Astrocyte (in vitro differentiated cells and primary cell): ENCODE data around the gene ARFGEF2. TPM values are rescaled to one million over a fixed set of nuclear protein-coding genes. Genes with fewer than 3 reads are reported as not detected.

Source experiments
- DNase-seq: peaks from one replicate; pipeline ENCODE4 v3.0.0-alpha.2; 2010; ENCODE audit warnings: low read depth
- FAIRE-seq: peaks from 2 replicates; lab custom pipeline; 2011; peaks lifted over from hg19 to GRCh38; lab: Jason Lieb, UNC
- H2AFZ ChIP-seq: 2 replicates; pipeline ENCODE4 v1.6.0; 2012; ENCODE audit warnings: low read depth, low read length, inconsistent platforms
- H3K27ac ChIP-seq: 2 replicates; pipeline ENCODE4 v1.5.1; 2011; ENCODE audit warnings: low read depth, low read length, inconsistent platforms
- H3K27me3 ChIP-seq: 2 replicates; pipeline ENCODE4 v1.6.0; 2011; ENCODE audit warnings: low read length, inconsistent platforms; ENCODE audit not compliant: insufficient read depth
- H3K36me3 ChIP-seq: 2 replicates; pipeline ENCODE4 v1.5.1; 2011; ENCODE audit warnings: low read length, inconsistent platforms; ENCODE audit not compliant: insufficient read depth
- H3K4me1 ChIP-seq: 2 replicates; pipeline ENCODE4 v1.5.1; 2011; ENCODE audit warnings: low read length, inconsistent platforms; ENCODE audit not compliant: insufficient read depth
- H3K4me2 ChIP-seq: 2 replicates; pipeline ENCODE4 v1.6.0; 2012; ENCODE audit warnings: low read length, inconsistent platforms
- H3K4me3 ChIP-seq: 2 replicates; pipeline ENCODE4 v1.5.1; 2011; ENCODE audit warnings: low read depth, mild to moderate bottlenecking, low read length, inconsistent platforms; ENCODE audit not compliant: insufficient read depth
- H3K79me2 ChIP-seq: 2 replicates; pipeline ENCODE4 v1.6.0; 2012; ENCODE audit warnings: mild to moderate bottlenecking, low read length, inconsistent platforms; ENCODE audit not compliant: insufficient read depth
- H3K9ac ChIP-seq: 2 replicates; pipeline ENCODE4 v1.6.0; 2012; ENCODE audit warnings: mild to moderate bottlenecking, low read length, inconsistent platforms
- H3K9me3 ChIP-seq: 2 replicates; pipeline ENCODE4 v1.5.1; 2012; ENCODE audit warnings: low read depth, mild to moderate bottlenecking, low read length, inconsistent platforms; ENCODE audit not compliant: insufficient read depth
- H4K20me1 ChIP-seq: 2 replicates; pipeline ENCODE4 v1.6.0; 2012; ENCODE audit warnings: low read length, inconsistent platforms; ENCODE audit not compliant: insufficient read depth
- H3K27ac Mint-ChIP-seq: one replicate; pipeline ENCODE4 v1.8.0; 2021; ENCODE audit warnings: mild to moderate bottlenecking, mixed read lengths; ENCODE audit not compliant: unreplicated experiment
- H3K27me3 Mint-ChIP-seq: one replicate; pipeline ENCODE4 v1.8.0; 2021; ENCODE audit warnings: low read depth, mixed read lengths; ENCODE audit not compliant: unreplicated experiment
- H3K36me3 Mint-ChIP-seq: one replicate; pipeline ENCODE4 v1.8.0; 2021; ENCODE audit warnings: low read depth, mixed read lengths; ENCODE audit not compliant: unreplicated experiment
- H3K4me1 Mint-ChIP-seq: one replicate; pipeline ENCODE4 v1.8.0; 2021; ENCODE audit warnings: low read depth, mixed read lengths; ENCODE audit not compliant: unreplicated experiment
- H3K4me3 Mint-ChIP-seq: one replicate; pipeline ENCODE4 v1.8.0; 2021; ENCODE audit warnings: mild to moderate bottlenecking, moderate library complexity, mixed read lengths; ENCODE audit not compliant: unreplicated experiment
- H3K9me3 Mint-ChIP-seq: one replicate; pipeline ENCODE4 v1.8.0; 2021; ENCODE audit warnings: mild to moderate bottlenecking, mixed read lengths; ENCODE audit not compliant: unreplicated experiment
- EZH2 ChIP-seq: IDR thresholded peaks from 2 replicates; pipeline ENCODE4 v1.6.1; 2012; ENCODE audit warnings: mild to moderate bottlenecking, low read length, inconsistent platforms; ENCODE audit not compliant: insufficient read depth
- total RNA-seq: library from RNA; stranded (reverse); gene quantifications from 2 replicates; pipeline ENCODE4 v1.2.1, GENCODE V29; 2021
- TF ChIP-seq, protein P1 (sequence below): IDR thresholded peaks from 2 replicates; pipeline ENCODE4 v1.5.1; 2011; ENCODE audit warnings: low read depth, mild to moderate bottlenecking, inconsistent platforms, low read length, moderate library complexity; ENCODE audit not compliant: insufficient read depth

ARFGEF2 gene
- total RNA-seq, 1 donor from 2014 or later = 28.2 TPM

DNA sequence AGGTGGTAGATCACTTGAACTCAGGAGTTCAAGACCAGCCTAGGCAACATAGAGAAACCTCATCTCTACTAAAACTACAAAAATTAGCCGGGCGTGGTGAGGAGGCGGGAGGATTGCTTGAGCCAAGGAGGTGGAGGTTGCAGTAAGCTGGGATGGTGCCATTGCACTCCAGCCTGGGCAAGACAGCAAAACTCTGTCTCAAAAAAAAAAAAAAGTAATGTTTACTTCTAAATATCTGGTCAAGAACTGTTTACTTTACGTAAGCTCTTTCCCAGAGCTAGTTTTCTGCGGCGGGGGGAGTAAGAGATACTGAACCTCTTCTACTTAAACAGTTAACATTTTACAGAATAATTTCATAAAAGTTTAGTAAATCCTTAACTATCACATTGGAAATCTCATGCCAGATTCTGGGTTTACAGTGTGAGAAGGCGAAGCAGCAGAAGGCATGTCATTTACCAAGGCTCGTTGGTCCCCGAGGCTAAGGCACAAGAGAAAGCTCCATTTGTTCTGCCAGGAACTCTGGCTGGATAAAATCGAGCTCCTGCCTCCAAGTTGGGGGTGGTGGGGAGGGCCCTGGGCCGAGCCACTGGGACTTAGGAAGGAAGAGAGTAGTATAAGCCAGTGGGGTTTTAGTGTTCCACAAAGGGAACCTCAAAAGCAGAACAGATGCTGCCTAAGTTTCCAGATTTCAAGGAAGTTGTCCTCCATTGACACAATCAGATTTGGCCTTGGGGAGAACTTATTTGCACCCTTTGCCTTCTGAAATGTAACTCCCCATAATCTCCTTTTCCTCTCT, 41.7 kb downstream of the ARFGEF2 start:
- Histone ChIP-seq H3K9ac (no peak overlapping the region), H3K27ac (no peak overlapping the region), H3K4me3 (no peak overlapping the region), H3K27me3 (no peaks in the 10 kb centered on the region), H3K4me2 (no peak overlapping the region), H3K79me2 (no peaks in the 10 kb centered on the region), H3K4me1 (no peaks in the 10 kb centered on the region), H4K20me1 (no peaks in the 10 kb centered on the region), H3K36me3 (peaks cover 12% of the 10 kb centered on the region), H2AFZ (no peak overlapping the region), H3K9me3 (no peaks in the 10 kb centered on the region)
- Mint-ChIP-seq H3K36me3 (peaks cover 14% of the 10 kb centered on the region), H3K27me3 (no peaks in the 10 kb centered on the region), H3K4me1 (peaks cover 6% of the 10 kb centered on the region), H3K27ac (no peak overlapping the region), H3K4me3 (no peak overlapping the region), H3K9me3 (no peaks in the 10 kb centered on the region)
- no peak for TF ChIP-seq EZH2
- TF ChIP-seq, protein P1, sequence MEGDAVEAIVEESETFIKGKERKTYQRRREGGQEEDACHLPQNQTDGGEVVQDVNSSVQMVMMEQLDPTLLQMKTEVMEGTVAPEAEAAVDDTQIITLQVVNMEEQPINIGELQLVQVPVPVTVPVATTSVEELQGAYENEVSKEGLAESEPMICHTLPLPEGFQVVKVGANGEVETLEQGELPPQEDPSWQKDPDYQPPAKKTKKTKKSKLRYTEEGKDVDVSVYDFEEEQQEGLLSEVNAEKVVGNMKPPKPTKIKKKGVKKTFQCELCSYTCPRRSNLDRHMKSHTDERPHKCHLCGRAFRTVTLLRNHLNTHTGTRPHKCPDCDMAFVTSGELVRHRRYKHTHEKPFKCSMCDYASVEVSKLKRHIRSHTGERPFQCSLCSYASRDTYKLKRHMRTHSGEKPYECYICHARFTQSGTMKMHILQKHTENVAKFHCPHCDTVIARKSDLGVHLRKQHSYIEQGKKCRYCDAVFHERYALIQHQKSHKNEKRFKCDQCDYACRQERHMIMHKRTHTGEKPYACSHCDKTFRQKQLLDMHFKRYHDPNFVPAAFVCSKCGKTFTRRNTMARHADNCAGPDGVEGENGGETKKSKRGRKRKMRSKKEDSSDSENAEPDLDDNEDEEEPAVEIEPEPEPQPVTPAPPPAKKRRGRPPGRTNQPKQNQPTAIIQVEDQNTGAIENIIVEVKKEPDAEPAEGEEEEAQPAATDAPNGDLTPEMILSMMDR = no peak
- DNase-seq (no peak), FAIRE-seq (no peak)

DNA sequence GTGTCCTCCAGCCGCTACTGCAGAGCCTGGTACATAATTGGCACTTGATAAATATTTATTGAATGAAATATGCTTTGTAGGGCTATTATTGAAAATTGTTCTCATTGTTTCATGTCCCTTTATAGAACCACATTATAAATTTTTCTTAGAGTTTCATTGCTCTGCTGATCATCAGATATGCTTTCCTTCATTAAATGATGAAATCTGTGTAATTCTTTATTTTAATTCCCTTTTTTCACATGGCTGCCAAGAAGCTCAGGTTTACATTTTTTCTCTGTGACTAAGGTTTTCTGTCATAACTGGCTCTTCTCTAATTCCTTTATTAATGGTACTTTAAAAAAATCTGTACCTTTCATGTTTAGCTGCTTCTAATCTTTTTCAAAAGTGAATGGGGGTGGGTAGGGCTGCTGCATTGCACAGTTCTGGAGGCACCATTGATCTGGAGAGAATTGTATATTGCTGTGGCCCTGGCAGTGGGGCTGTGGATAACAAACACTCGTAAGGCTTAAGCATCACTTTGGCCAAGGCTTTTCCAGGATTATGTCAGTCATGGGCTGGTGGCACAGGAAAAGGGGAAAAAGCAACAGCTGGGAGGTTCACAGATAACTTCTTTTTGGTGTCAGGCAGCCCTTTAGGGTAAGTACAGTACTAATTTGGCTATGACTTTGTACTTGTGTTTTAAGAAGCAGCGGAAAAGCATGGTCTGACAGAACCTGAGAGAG, 43.8 kb downstream of the ARFGEF2 start:
- Histone ChIP-seq H2AFZ (no peak overlapping the region), H3K9me3 (no peaks in the 10 kb centered on the region), H4K20me1 (no peaks in the 10 kb centered on the region), H3K4me1 (no peaks in the 10 kb centered on the region), H3K4me3 (no peak overlapping the region), H3K79me2 (no peaks in the 10 kb centered on the region), H3K4me2 (no peak overlapping the region), H3K36me3 (peaks cover 19% of the 10 kb centered on the region), H3K9ac (no peak overlapping the region), H3K27ac (no peak overlapping the region), H3K27me3 (no peaks in the 10 kb centered on the region)
- TF ChIP-seq, protein P1 = no peak
- TF ChIP-seq EZH2 = no peak
- peaks cover 6% of the 10 kb centered on the region for H3K4me1 Mint-ChIP-seq
- H3K27me3 Mint-ChIP-seq = no peaks in the 10 kb centered on the region
- H3K36me3 Mint-ChIP-seq = peaks cover 18% of the 10 kb centered on the region
- H3K9me3 Mint-ChIP-seq = no peaks in the 10 kb centered on the region
- H3K4me3 Mint-ChIP-seq = no peak overlapping the region
- no peak for FAIRE-seq
- no peak overlapping the region for H3K27ac Mint-ChIP-seq
- DNase-seq = peak; percentile 34
